ENCODE results near the gene TANC1.

Gene TANC1

GRCh38 chr2:158948964-158949699 is 19.3 kb upstream of the TANC1 start:
- H3K9me3 Mint-ChIP-seq = no peaks in the 10 kb centered on the region

GRCh38 chr2:158953454-158953853 is 15.0 kb upstream of the TANC1 start:
- ATAC-seq = no peak
- Mint-ChIP-seq H3K4me3 (no peak overlapping the region), H3K9me3 (no peaks in the 10 kb centered on the region)

More at GRCh38 chr2:158948964-158949699, 19.3 kb upstream of the TANC1 start:
- Mint-ChIP-seq H3K27ac (no peak overlapping the region), H3K4me1 (peaks cover 7% of the 10 kb centered on the region), H3K36me3 (no peaks in the 10 kb centered on the region), H3K4me3 (no peak overlapping the region)
- ATAC-seq (no peak), DNase-seq (ENCODE audit: low spot score in 2 of 2) (no peak)

GRCh38 chr2:158953926-158954763 is 14.3 kb upstream of the TANC1 start:
- Mint-ChIP-seq H3K4me1 (peaks cover 11% of the 10 kb centered on the region), H3K27ac (no peak overlapping the region), H3K36me3 (no peaks in the 10 kb centered on the region), H3K9me3 (no peaks in the 10 kb centered on the region), H3K4me3 (no peak overlapping the region)
- DNase-seq (ENCODE audit: low spot score in 2 of 2) (peak in 1 of 2 donors; percentile 21), ATAC-seq (peak; percentile 80)

More at GRCh38 chr2:158953454-158953853, 15.0 kb upstream of the TANC1 start:
- no peaks in the 10 kb centered on the region for H3K36me3 Mint-ChIP-seq
- no peak for DNase-seq (ENCODE audit: low spot score in 2 of 2)
- H3K27ac Mint-ChIP-seq = no peak overlapping the region
- H3K4me1 Mint-ChIP-seq = peaks cover 11% of the 10 kb centered on the region

- no peak for ATAC-seq
- no peak overlapping the region for H3K4me3 Mint-ChIP-seq
- no peaks in the 10 kb centered on the region for H3K36me3 Mint-ChIP-seq
- no peaks in the 10 kb centered on the region for H3K9me3 Mint-ChIP-seq
- H3K27ac Mint-ChIP-seq = no peak overlapping the region
- peaks cover 11% of the 10 kb centered on the region for H3K4me1 Mint-ChIP-seq
- DNase-seq (ENCODE audit: low spot score in 2 of 2) = no peak
Measured at GRCh38 chr2:158955842-158956365, 12.5 kb upstream of the TANC1 start.

- no peak overlapping the region for H3K4me3 Mint-ChIP-seq
- no peak overlapping the region for H3K27ac Mint-ChIP-seq
- ATAC-seq = no peak
- H3K4me1 Mint-ChIP-seq = peaks cover 11% of the 10 kb centered on the region
- DNase-seq (ENCODE audit: low spot score in 2 of 2) = no peak
- no peaks in the 10 kb centered on the region for H3K9me3 Mint-ChIP-seq
- no peaks in the 10 kb centered on the region for H3K36me3 Mint-ChIP-seq
Measured at GRCh38 chr2:158958365-158958764, 10.1 kb upstream of the TANC1 start.

- H3K4me1 Mint-ChIP-seq = no peaks in the 10 kb centered on the region
- H3K4me3 Mint-ChIP-seq = no peak overlapping the region
- H3K9me3 Mint-ChIP-seq = no peaks in the 10 kb centered on the region
- DNase-seq (ENCODE audit: low spot score in 2 of 2) (no peak), ATAC-seq (no peak)
- no peak overlapping the region for H3K27ac Mint-ChIP-seq
- H3K36me3 Mint-ChIP-seq = no peaks in the 10 kb centered on the region
Measured at GRCh38 chr2:158960193-158960592, 8.2 kb upstream of the TANC1 start.

GRCh38 chr2:158962074-158962473 is 6.4 kb upstream of the TANC1 start:
- DNase-seq (ENCODE audit: low spot score in 2 of 2) (no peak), ATAC-seq (no peak)
- H3K4me3 Mint-ChIP-seq = no peak overlapping the region
- no peaks in the 10 kb centered on the region for H3K9me3 Mint-ChIP-seq
- no peaks in the 10 kb centered on the region for H3K36me3 Mint-ChIP-seq
- no peaks in the 10 kb centered on the region for H3K4me1 Mint-ChIP-seq
- H3K27ac Mint-ChIP-seq = no peak overlapping the region

GRCh38 chr2:158963071-158963470 is 5.4 kb upstream of the TANC1 start:
- Mint-ChIP-seq H3K27ac (no peak overlapping the region), H3K36me3 (no peaks in the 10 kb centered on the region), H3K4me3 (no peak overlapping the region), H3K4me1 (no peaks in the 10 kb centered on the region), H3K9me3 (no peaks in the 10 kb centered on the region)
- DNase-seq (ENCODE audit: low spot score in 2 of 2) (no peak), ATAC-seq (no peak)

GRCh38 chr2:158965107-158965506 is 3.3 kb upstream of the TANC1 start:
- Mint-ChIP-seq H3K27ac (no peak overlapping the region), H3K4me3 (no peak overlapping the region), H3K9me3 (no peaks in the 10 kb centered on the region), H3K36me3 (no peaks in the 10 kb centered on the region), H3K4me1 (peaks cover 10% of the 10 kb centered on the region)
- DNase-seq (ENCODE audit: low spot score in 2 of 2) (no peak), ATAC-seq (no peak)

GRCh38 chr2:158965641-158966040 is 2.8 kb upstream of the TANC1 start:
- Mint-ChIP-seq H3K4me1 (peaks cover 15% of the 10 kb centered on the region), H3K9me3 (no peaks in the 10 kb centered on the region), H3K4me3 (no peak overlapping the region), H3K27ac (no peak overlapping the region), H3K36me3 (no peaks in the 10 kb centered on the region)
- DNase-seq (ENCODE audit: low spot score in 2 of 2) (no peak), ATAC-seq (no peak)

- H3K36me3 Mint-ChIP-seq = no peaks in the 10 kb centered on the region
- no peak overlapping the region for H3K4me3 Mint-ChIP-seq
- no peaks in the 10 kb centered on the region for H3K9me3 Mint-ChIP-seq
- peaks cover 15% of the 10 kb centered on the region for H3K4me1 Mint-ChIP-seq
- DNase-seq (ENCODE audit: low spot score in 2 of 2) = no peak
- no peak for ATAC-seq
- H3K27ac Mint-ChIP-seq = no peak overlapping the region
Measured at GRCh38 chr2:158966312-158966711, 2.1 kb upstream of the TANC1 start.

GRCh38 chr2:158967114-158967730 is 1.2 kb upstream of the TANC1 start:
- Mint-ChIP-seq H3K9me3 (no peaks in the 10 kb centered on the region), H3K27ac (no peak overlapping the region), H3K4me1 (peaks cover 15% of the 10 kb centered on the region), H3K4me3 (peak overlapping the region; percentile 78), H3K36me3 (no peaks in the 10 kb centered on the region)
- no peak for DNase-seq (ENCODE audit: low spot score in 2 of 2)
- no peak for ATAC-seq

GRCh38 chr2:158967731-158968395 is 577 bp upstream of the TANC1 start:
- Mint-ChIP-seq H3K27ac (no peak overlapping the region), H3K4me3 (peak overlapping the region; percentile 78), H3K36me3 (no peaks in the 10 kb centered on the region), H3K4me1 (peaks cover 15% of the 10 kb centered on the region), H3K9me3 (no peaks in the 10 kb centered on the region)
- DNase-seq (ENCODE audit: low spot score in 2 of 2) (no peak), ATAC-seq (no peak)

GRCh38 chr2:158969162-158969714 is 798 bp downstream of the TANC1 start:
- H3K4me3 Mint-ChIP-seq = peak overlapping the region; percentile 78
- H3K4me1 Mint-ChIP-seq = peaks cover 15% of the 10 kb centered on the region
- peak overlapping the region; percentile 29 for H3K27ac Mint-ChIP-seq
- ATAC-seq (peak; percentile 12), DNase-seq (ENCODE audit: low spot score in 2 of 2) (no peak)
- no peaks in the 10 kb centered on the region for H3K9me3 Mint-ChIP-seq
- no peaks in the 10 kb centered on the region for H3K36me3 Mint-ChIP-seq

Measured in stimulated activated effector memory CD8-positive, alpha-beta T cell treated with anti-CD3 and anti-CD28 coated beads, Interleukin-12 subunit alpha, Interleukin-12 subunit beta, amount 100 ng/mL, for 72 hours (primary cell).